ENCODE data around the gene IDI2. TPM values are rescaled to one million over a fixed set of nuclear protein-coding genes. Genes with fewer than 3 reads are reported as not detected.

The IDI2 gene
- total RNA-seq, 1 experiment from 2014 or later, result not detected

DNA sequence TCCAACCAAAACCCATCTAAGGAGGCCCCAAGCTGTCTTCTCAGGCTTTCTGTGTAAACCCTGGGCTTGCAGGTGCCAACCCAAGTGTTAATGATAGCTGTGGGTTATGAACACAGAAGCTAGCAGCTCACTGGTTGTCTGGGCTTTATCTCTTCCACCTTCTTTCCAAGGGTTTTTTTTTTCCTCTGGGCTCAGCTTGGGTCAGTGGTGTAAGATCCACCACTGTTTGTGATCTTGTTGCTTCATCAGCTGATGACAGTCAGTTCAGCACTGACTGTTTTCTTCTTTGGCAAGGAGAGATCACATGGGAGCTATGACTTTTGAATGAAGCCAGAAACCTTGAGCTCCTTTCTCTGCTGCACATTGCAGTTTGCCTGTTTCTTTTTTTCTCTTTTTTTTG lies 32.8 kb downstream of the IDI2 start:
- CTCF ChIA-PET, result no interaction called here
- H3K9me2 ChIP-seq (ENCODE audit: insufficient read depth), result no peaks in the 10 kb centered on the region
- H2AFZ ChIP-seq (ENCODE audit: low read depth, low read length, poor library complexity, severe bottlenecking), result no peak overlapping the region
- ATAC-seq (no peak), DNase-seq (ENCODE audit: low read depth, low spot score) (no peak)
- no peak overlapping the region for H3K27ac ChIP-seq (ENCODE audit: low read depth, low read length)
- no peak for TF ChIP-seq ATF3 (IDR thresholded peaks at IDR 0.05)
- no peak for TF ChIP-seq FOSL1 (IDR thresholded peaks at IDR 0.05; ENCODE audit: low read depth)
- TF ChIP-seq, protein P1, sequence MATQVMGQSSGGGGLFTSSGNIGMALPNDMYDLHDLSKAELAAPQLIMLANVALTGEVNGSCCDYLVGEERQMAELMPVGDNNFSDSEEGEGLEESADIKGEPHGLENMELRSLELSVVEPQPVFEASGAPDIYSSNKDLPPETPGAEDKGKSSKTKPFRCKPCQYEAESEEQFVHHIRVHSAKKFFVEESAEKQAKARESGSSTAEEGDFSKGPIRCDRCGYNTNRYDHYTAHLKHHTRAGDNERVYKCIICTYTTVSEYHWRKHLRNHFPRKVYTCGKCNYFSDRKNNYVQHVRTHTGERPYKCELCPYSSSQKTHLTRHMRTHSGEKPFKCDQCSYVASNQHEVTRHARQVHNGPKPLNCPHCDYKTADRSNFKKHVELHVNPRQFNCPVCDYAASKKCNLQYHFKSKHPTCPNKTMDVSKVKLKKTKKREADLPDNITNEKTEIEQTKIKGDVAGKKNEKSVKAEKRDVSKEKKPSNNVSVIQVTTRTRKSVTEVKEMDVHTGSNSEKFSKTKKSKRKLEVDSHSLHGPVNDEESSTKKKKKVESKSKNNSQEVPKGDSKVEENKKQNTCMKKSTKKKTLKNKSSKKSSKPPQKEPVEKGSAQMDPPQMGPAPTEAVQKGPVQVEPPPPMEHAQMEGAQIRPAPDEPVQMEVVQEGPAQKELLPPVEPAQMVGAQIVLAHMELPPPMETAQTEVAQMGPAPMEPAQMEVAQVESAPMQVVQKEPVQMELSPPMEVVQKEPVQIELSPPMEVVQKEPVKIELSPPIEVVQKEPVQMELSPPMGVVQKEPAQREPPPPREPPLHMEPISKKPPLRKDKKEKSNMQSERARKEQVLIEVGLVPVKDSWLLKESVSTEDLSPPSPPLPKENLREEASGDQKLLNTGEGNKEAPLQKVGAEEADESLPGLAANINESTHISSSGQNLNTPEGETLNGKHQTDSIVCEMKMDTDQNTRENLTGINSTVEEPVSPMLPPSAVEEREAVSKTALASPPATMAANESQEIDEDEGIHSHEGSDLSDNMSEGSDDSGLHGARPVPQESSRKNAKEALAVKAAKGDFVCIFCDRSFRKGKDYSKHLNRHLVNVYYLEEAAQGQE (IDR thresholded peaks at IDR 0.05; ENCODE audit: low read depth), result no peak
- TF ChIP-seq ZFX (IDR thresholded peaks at IDR 0.05), result no peak
- TF ChIP-seq POLR2AphosphoS5 (IDR thresholded peaks at IDR 0.05; ENCODE audit: low read depth, low read length), result no peak
- no peak for TF ChIP-seq YY1 (IDR thresholded peaks at IDR 0.05; ENCODE audit: extremely low read depth, insufficient replicate concordance, low read depth, low read length)
- TF ChIP-seq SIN3A (IDR thresholded peaks at IDR 0.05; ENCODE audit: low read depth), result no peak
- no peak for TF ChIP-seq SRF (IDR thresholded peaks at IDR 0.05; ENCODE audit: low read depth)
- TF ChIP-seq JUND (IDR thresholded peaks at IDR 0.05), result no peak
- TF ChIP-seq EGR1 (IDR thresholded peaks at IDR 0.05; ENCODE audit: low read depth), result no peak
- TF ChIP-seq ZNF274 (IDR thresholded peaks at IDR 0.05; ENCODE audit: low read depth, low read length), result no peak
- TF ChIP-seq MAX (IDR thresholded peaks at IDR 0.05), result no peak
- TF ChIP-seq EZH2phosphoT487 (IDR thresholded peaks at IDR 0.05; ENCODE audit: borderline replicate concordance), result no peak
- no peak for TF ChIP-seq TCF7L2 (IDR thresholded peaks at IDR 0.05; ENCODE audit: borderline replicate concordance, extremely low read depth, insufficient read depth, insufficient read length)
- TF ChIP-seq RAD21 (IDR thresholded peaks at IDR 0.05; ENCODE audit: low read depth), result no peak
- TF ChIP-seq ELF1 (IDR thresholded peaks at IDR 0.05; ENCODE audit: borderline replicate concordance, low read depth), result no peak
- no peak for TF ChIP-seq CTCF (IDR thresholded peaks at IDR 0.05 in 2 of 3, conservative IDR thresholded peaks at IDR 0.05 in 1 of 3; ENCODE audit: borderline replicate concordance in 1 of 3, insufficient read depth in 1 of 3, low read depth in 2 of 3, low read length in 2 of 3)
- no peak for TF ChIP-seq CEBPB (IDR thresholded peaks at IDR 0.05; ENCODE audit: low read depth)
- H3K79me2 ChIP-seq (ENCODE audit: insufficient read depth, low read length), result peaks cover 100% of the 10 kb centered on the region
- no peak overlapping the region for H3K4me3 ChIP-seq (replicated peaks in 1 of 2; ENCODE audit: low read depth in 1 of 2, low read length in 2 of 2)
- BruUV-seq (replicated peaks), result no TSS peak
- H3K9ac ChIP-seq (ENCODE audit: low read length), result no peak overlapping the region
- H3K27me3 ChIP-seq (ENCODE audit: insufficient read depth, low read length), result no peaks in the 10 kb centered on the region
- H3K4me2 ChIP-seq (ENCODE audit: low read length), result no peak overlapping the region
- RAD21 ChIA-PET (ENCODE audit: low non-redundant PET in 1 of 2, low total read pairs in 2 of 2, uncharacterized antibody in 2 of 2, unreplicated experiment in 2 of 2), result no interaction called here
- H3K4me1 ChIP-seq (ENCODE audit: control insufficient read depth in 1 of 2, insufficient read depth in 2 of 2, low read length in 2 of 2), result peaks cover 4 to 11% of the 10 kb centered on the region in 2 experiments
- H4K20me1 ChIP-seq (ENCODE audit: insufficient read depth), result peaks cover 38% of the 10 kb centered on the region; the same call in 1 of the 2 replicates
- H3K9me3 ChIP-seq (ENCODE audit: control insufficient read depth in 1 of 2, insufficient read depth in 1 of 2, low read depth in 1 of 2, low read length in 2 of 2), result no peaks in the 10 kb centered on the region
- POLR2A ChIA-PET, result no interaction called here
- peaks cover 38 to 71% of the 10 kb centered on the region in 2 experiments; a peak in 3 of 4 replicates for H3K36me3 ChIP-seq (ENCODE audit: control insufficient read depth in 1 of 2, insufficient read depth in 2 of 2, low read length in 2 of 2)
- intact Hi-C loops (cut with micrococcal nuclease), result no loop called here
